Keratinocyte (primary cell): Measurements from ENCODE around the gene CERT1. TPM values are rescaled to one million over a fixed set of nuclear protein-coding genes. Genes with fewer than 3 reads are reported as not detected.

Experiments used
- DNase-seq: peaks from one replicate; pipeline ENCODE4 v3.0.0-alpha.2; 2011; ENCODE audit warnings: low read depth, missing footprints, low spot score
- FAIRE-seq: peaks from 2 replicates; lab custom pipeline; 2011; peaks lifted over from hg19 to GRCh38; lab: Jason Lieb, UNC
- H2AFZ ChIP-seq: 2 replicates; pipeline ENCODE4 v1.6.0; 2012; ENCODE audit warnings: low read length, control low read depth, inconsistent platforms; ENCODE audit not compliant: control insufficient read depth
- H3K27ac ChIP-seq: 2 replicates; pipeline ENCODE4 v1.5.1; 2011; ENCODE audit warnings: low read length; ENCODE audit not compliant: control insufficient read depth, insufficient read depth
- H3K27me3 ChIP-seq: 3 replicates; pipeline ENCODE4 v1.6.0; 2011; ENCODE audit warnings: low read length; ENCODE audit not compliant: control insufficient read depth, insufficient read depth; ENCODE audit errors: extremely low read depth
- H3K36me3 ChIP-seq, 2 experiments: 2 replicates in 1 of 2; 3 replicates in 1 of 2; pipeline ENCODE4 v1.5.1; 2011; ENCODE audit warnings: low read length in 2 of 2, mild to moderate bottlenecking in 1 of 2; ENCODE audit not compliant: control insufficient read depth in 2 of 2, insufficient read depth in 2 of 2; ENCODE audit errors: extremely low read depth in 1 of 2
- H3K4me1 ChIP-seq: 3 replicates; pipeline ENCODE4 v1.5.1; 2011; ENCODE audit warnings: low read length; ENCODE audit not compliant: control insufficient read depth, insufficient read depth; ENCODE audit errors: extremely low read depth
- H3K4me2 ChIP-seq: 3 replicates; pipeline ENCODE4 v1.6.0; 2011; ENCODE audit warnings: low read depth, low read length; ENCODE audit not compliant: control insufficient read depth, insufficient read depth; ENCODE audit errors: extremely low read depth
- H3K4me3 ChIP-seq, 3 experiments: fragments of 200-600 bp in 1 of 3; sonication (generic) in 1 of 3; 2 replicates in 2 of 3; 3 replicates in 1 of 3; pipeline ENCODE4 v1.5.1; 2011 to 2016; ENCODE audit warnings: low read length in 3 of 3, mild to moderate bottlenecking in 3 of 3, control low read depth in 2 of 3, inconsistent platforms in 1 of 3, low read depth in 1 of 3, mixed read lengths in 1 of 3, mixed run types in 1 of 3, moderate library complexity in 1 of 3; ENCODE audit not compliant: control insufficient read depth in 2 of 3, insufficient read depth in 2 of 3; ENCODE audit errors: extremely low read depth in 1 of 3
- H3K79me2 ChIP-seq: 2 replicates; pipeline ENCODE4 v1.6.0; 2012; ENCODE audit warnings: low read length; ENCODE audit not compliant: control insufficient read depth, insufficient read depth
- H3K9ac ChIP-seq: 3 replicates; pipeline ENCODE4 v1.6.0; 2011; ENCODE audit warnings: low read length; ENCODE audit not compliant: control insufficient read depth, insufficient read depth; ENCODE audit errors: extremely low read depth
- H3K9me1 ChIP-seq: 3 replicates; pipeline ENCODE4 v1.6.0; 2011; ENCODE audit warnings: low read length; ENCODE audit not compliant: control insufficient read depth, insufficient read depth; ENCODE audit errors: extremely low read depth
- H3K9me3 ChIP-seq: 2 replicates; pipeline ENCODE4 v1.5.1; 2012; ENCODE audit warnings: low read depth, low read length; ENCODE audit not compliant: control insufficient read depth
- H4K20me1 ChIP-seq: 3 replicates; pipeline ENCODE4 v1.6.0; 2011; ENCODE audit warnings: low read length; ENCODE audit not compliant: control insufficient read depth, insufficient read depth; ENCODE audit errors: extremely low read depth
- CTCF ChIP-seq, 3 experiments: IDR thresholded peaks in 1 of 3; conservative IDR thresholded peaks in 1 of 3; optimal IDR thresholded peaks in 1 of 3; 2 replicates in 2 of 3; 3 replicates in 1 of 3; pipeline versions ENCODE3 to v1.5.1; 2011; ENCODE audit warnings: low read length in 3 of 3, mild to moderate bottlenecking in 3 of 3, moderate library complexity in 2 of 3, control low read depth in 1 of 3, inconsistent platforms in 1 of 3; ENCODE audit not compliant: insufficient read depth in 2 of 3; ENCODE audit errors: extremely low read depth in 1 of 3
- EZH2 ChIP-seq: IDR thresholded peaks from one replicate; pipeline ENCODE4 v1.6.1; 2012; ENCODE audit warnings: inconsistent platforms, mild to moderate bottlenecking, low read length, moderate library complexity
- dilution Hi-C: fragments of 300-500 bp; cut with MboI; formaldehyde crosslinking; loops from one replicate; pipeline ENCODE4 v1.7.0; 2020; ENCODE audit warnings: low sequenced_read_pairs; ENCODE audit not compliant: extremely low pct_ligation_motif_present
- polyA plus RNA-seq, 5 experiments: library from polyadenylated mRNA; depleted of rRNA in 3 of 5; stranded (reverse) in 3 of 5; stranded (forward) in 1 of 5; unstranded in 1 of 5; fragments of >200 nt; gene quantifications; 1 replicate in 1 of 5; 2 replicates in 3 of 5; 3 replicates in 1 of 5; pipeline versions ENCODE4 v1.2.1 to v1.2.3, GENCODE V29; 2011 to 2012; ENCODE audit warnings: missing spikeins in 2 of 5, low read depth in 1 of 5, low replicate concordance in 1 of 5

CERT1 gene
- polyA plus RNA-seq, 1 donor (not counting 4 experiments of a cell fraction or from before 2014, with no cell fraction given) = 20.8 TPM

GRCh38 chr5:75368391-75368790, 143.0 kb downstream of the CERT1 start:
- TF ChIP-seq EZH2 (no peak), CTCF (optimal IDR thresholded peaks at IDR 0.05 in 1 of 3, IDR thresholded peaks at IDR 0.05 in 1 of 3, conservative IDR thresholded peaks at IDR 0.05 in 1 of 3; ENCODE audit: extremely low read depth in 1 of 3, insufficient read depth in 2 of 3, low read length in 3 of 3) (no peak)
- no peak for FAIRE-seq
- no peaks in the 10 kb centered on the region for H4K20me1 ChIP-seq
- no peak overlapping the region for H3K9ac ChIP-seq
- no peak overlapping the region for H3K4me2 ChIP-seq
- H3K4me3 ChIP-seq = no peak overlapping the region
- dilution Hi-C loops = no loop called here
- no peaks in the 10 kb centered on the region for H3K79me2 ChIP-seq
- no peak overlapping the region for H2AFZ ChIP-seq
- H3K9me1 ChIP-seq = no peaks in the 10 kb centered on the region
- no peak overlapping the region for H3K27ac ChIP-seq
- H3K4me1 ChIP-seq = peaks cover 6% of the 10 kb centered on the region
- no peaks in the 10 kb centered on the region for H3K27me3 ChIP-seq
- H3K9me3 ChIP-seq = no peaks in the 10 kb centered on the region
- DNase-seq = no peak
- peaks cover 0 to 3% of the 10 kb centered on the region in 2 experiments for H3K36me3 ChIP-seq

- no peak overlapping the region for H3K4me3 ChIP-seq
- DNase-seq (no peak), FAIRE-seq (no peak)
- no peaks in the 10 kb centered on the region for H3K79me2 ChIP-seq
- H3K27me3 ChIP-seq = no peaks in the 10 kb centered on the region
- H3K9me3 ChIP-seq = no peaks in the 10 kb centered on the region
- peaks cover 6% of the 10 kb centered on the region for H3K4me1 ChIP-seq
- TF ChIP-seq EZH2 (no peak), CTCF (optimal IDR thresholded peaks at IDR 0.05 in 1 of 3, IDR thresholded peaks at IDR 0.05 in 1 of 3, conservative IDR thresholded peaks at IDR 0.05 in 1 of 3; ENCODE audit: extremely low read depth in 1 of 3, insufficient read depth in 2 of 3, low read length in 3 of 3) (no peak)
- no peak overlapping the region for H3K9ac ChIP-seq
- no peak overlapping the region for H3K27ac ChIP-seq
- H4K20me1 ChIP-seq = no peaks in the 10 kb centered on the region
- peaks cover 3 to 5% of the 10 kb centered on the region in 2 experiments for H3K36me3 ChIP-seq
- no peak overlapping the region for H2AFZ ChIP-seq
- H3K4me2 ChIP-seq = no peak overlapping the region
- H3K9me1 ChIP-seq = no peaks in the 10 kb centered on the region
- dilution Hi-C loops = no loop called here
Measured at GRCh38 chr5:75367401-75367800, 144.0 kb downstream of the CERT1 start.
